Transverse colon (tissue), 4 donors: Measurements from ENCODE around the gene ARHGAP22. TPM values are rescaled to one million over a fixed set of nuclear protein-coding genes. Genes with fewer than 3 reads are reported as not detected.

Experiments used
- DNase-seq: peaks from one replicate; pipeline ENCODE4 v3.0.0-alpha.2; 2019
- H3K27ac ChIP-seq, 4 donors: fragments of 200-600 bp; sonication (generic); 2 replicates each; pipeline ENCODE4 v1.5.1; 2016 to 2018; ENCODE audit warnings: inconsistent platforms in 4 of 4
- H3K27me3 ChIP-seq: fragments of 200-600 bp; sonication (generic); 2 replicates; pipeline ENCODE4 v1.5.1; 2017; ENCODE audit warnings: inconsistent platforms
- H3K36me3 ChIP-seq, 4 donors: fragments of 200-600 bp; sonication (generic); 2 replicates each; pipeline ENCODE4 v1.5.1; 2017 to 2019; ENCODE audit warnings: inconsistent platforms in 4 of 4
- H3K4me1 ChIP-seq, 4 donors: fragments of 200-600 bp; sonication (generic); 2 replicates each; pipeline ENCODE4 v1.5.1; 2017 to 2020; ENCODE audit warnings: inconsistent platforms in 4 of 4
- H3K4me3 ChIP-seq, 4 donors: fragments of 200-600 bp; sonication (generic); 1 replicate in 1 of 4; 2 replicates in 3 of 4; pipeline versions ENCODE4 v1.5.1 to v1.6.1; 2017 to 2019; ENCODE audit warnings: inconsistent platforms in 4 of 4
- H3K9me3 ChIP-seq, 2 donors: fragments of 200-600 bp; sonication (generic); 2 replicates each; pipeline ENCODE4 v1.5.1; 2017 to 2019; ENCODE audit warnings: inconsistent platforms in 2 of 2
- EP300 ChIP-seq: sonication (generic); formaldehyde crosslinking; IDR thresholded peaks from one replicate; pipeline ENCODE4 v1.6.1; 2017; ENCODE audit warnings: antibody characterized with exemption, low read depth
- POLR2A ChIP-seq: fragments of 450-650 bp; IDR thresholded peaks from one replicate; pipeline ENCODE4 v1.6.1; 2016; ENCODE audit warnings: antibody characterized with exemption, mild to moderate bottlenecking, moderate library complexity
- POLR2AphosphoS5 ChIP-seq, 3 donors: sonication (generic); formaldehyde crosslinking; IDR thresholded peaks; one replicate each; pipeline ENCODE4 v1.6.1; 2016; ENCODE audit warnings: antibody characterized with exemption in 3 of 3
- WGBS, 2 donors: methylation state at CpG; one replicate each; pipeline ENCODE4 v1.1.5; 2018; ENCODE audit warnings: low coverage in 1 of 2; 5-methylcytosine and 5-hydroxymethylcytosine counted together
- in situ Hi-C, 4 donors: fragments of 200-750 bp; cut with MboI; loops; one replicate each; pipeline versions ENCODE4 v1.15.0 to v1.15.1; 2017; ENCODE audit warnings: low sequenced_read_pairs in 3 of 4, low pct_ligation_motif_present in 1 of 4, low pct_unique_long_range_greater_than_20kb in 1 of 4
- intact Hi-C: fragments of 100-400 bp; cut with DNase I; formaldehyde crosslinking; loops from one replicate; pipeline ENCODE4 v1.15.1; 2023; ENCODE audit warnings: low total_unique reads
- total RNA-seq, 4 donors: library from RNA; depleted of rRNA; stranded (reverse); fragments of >200 nt; gene quantifications; one replicate each; pipeline ENCODE4 v1.1.0, GENCODE V29; 2016
- TF ChIP-seq, protein P1 (sequence below), 5 experiments: fragments of 200-600 bp in 3 of 5; fragments of 450-650 bp in 2 of 5; sonication (generic) in 3 of 5; IDR thresholded peaks; 1 replicate in 2 of 5; 2 replicates in 3 of 5; pipeline ENCODE4 v1.5.1; 2016 to 2017; ENCODE audit warnings: antibody characterized with exemption in 5 of 5, inconsistent platforms in 3 of 5, mild to moderate bottlenecking in 2 of 5, moderate library complexity in 1 of 5

ARHGAP22 gene
- total RNA-seq, 4 donors from 2014 or later, result 1.4 to 3.4 (median 1.7) TPM; not detected in 1

DNA sequence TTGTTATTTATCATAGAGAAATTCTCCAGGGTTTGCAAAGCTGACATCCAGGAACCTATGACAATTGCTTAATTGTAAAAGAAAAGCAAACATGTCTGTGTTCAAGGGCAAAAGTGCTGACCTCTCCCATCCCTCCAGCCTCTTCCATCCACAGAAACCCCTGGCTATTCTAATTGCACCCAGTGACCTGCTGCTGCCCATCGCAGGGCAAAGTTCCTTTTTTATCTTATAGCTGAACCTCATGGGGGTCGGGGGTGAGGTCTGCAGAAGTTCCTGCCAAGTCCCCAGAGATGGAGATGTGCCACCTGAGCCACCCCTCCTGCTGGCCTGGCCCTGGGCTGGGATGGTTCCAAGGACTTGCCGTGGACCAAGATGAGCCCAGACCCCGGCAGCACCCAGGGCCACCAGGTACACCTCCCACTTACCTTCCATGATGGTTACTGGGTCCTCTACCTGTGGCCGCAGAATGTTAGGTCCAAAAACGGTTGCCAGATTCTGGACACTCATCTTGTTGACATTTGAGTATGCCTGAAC is 151.9 kb downstream of the ARHGAP22 start:
- TF ChIP-seq POLR2A, result no peak
- no peak for TF ChIP-seq POLR2AphosphoS5 (IDR thresholded peaks at IDR 0.05)
- no peak for TF ChIP-seq EP300
- TF ChIP-seq, protein P1, sequence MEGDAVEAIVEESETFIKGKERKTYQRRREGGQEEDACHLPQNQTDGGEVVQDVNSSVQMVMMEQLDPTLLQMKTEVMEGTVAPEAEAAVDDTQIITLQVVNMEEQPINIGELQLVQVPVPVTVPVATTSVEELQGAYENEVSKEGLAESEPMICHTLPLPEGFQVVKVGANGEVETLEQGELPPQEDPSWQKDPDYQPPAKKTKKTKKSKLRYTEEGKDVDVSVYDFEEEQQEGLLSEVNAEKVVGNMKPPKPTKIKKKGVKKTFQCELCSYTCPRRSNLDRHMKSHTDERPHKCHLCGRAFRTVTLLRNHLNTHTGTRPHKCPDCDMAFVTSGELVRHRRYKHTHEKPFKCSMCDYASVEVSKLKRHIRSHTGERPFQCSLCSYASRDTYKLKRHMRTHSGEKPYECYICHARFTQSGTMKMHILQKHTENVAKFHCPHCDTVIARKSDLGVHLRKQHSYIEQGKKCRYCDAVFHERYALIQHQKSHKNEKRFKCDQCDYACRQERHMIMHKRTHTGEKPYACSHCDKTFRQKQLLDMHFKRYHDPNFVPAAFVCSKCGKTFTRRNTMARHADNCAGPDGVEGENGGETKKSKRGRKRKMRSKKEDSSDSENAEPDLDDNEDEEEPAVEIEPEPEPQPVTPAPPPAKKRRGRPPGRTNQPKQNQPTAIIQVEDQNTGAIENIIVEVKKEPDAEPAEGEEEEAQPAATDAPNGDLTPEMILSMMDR (IDR thresholded peaks at IDR 0.05), result no peak
- DNase-seq, result no peak
- in situ Hi-C loops (no loop called here), intact Hi-C loops (no loop called here)
- Histone ChIP-seq H3K4me1 (peaks cover 0 to 9% (median 0%) of the 10 kb centered on the region in 4 donors), H3K36me3 (no peaks in the 10 kb centered on the region), H3K4me3 (no peak overlapping the region), H3K27me3 (no peaks in the 10 kb centered on the region), H3K9me3 (no peaks in the 10 kb centered on the region), H3K27ac (no peak overlapping the region)
- WGBS, 2 donors, result 80% methylated on average over 6 of the region's 6 CpGs; no CpG with 5 or more reads in 1 of the 2 donors

GRCh38 chr10:48451969-48452878 is 152.6 kb downstream of the ARHGAP22 start:
- Histone ChIP-seq H3K36me3 (no peaks in the 10 kb centered on the region), H3K27me3 (no peaks in the 10 kb centered on the region), H3K27ac (no peak overlapping the region), H3K4me1 (peaks cover 0 to 9% (median 0%) of the 10 kb centered on the region in 4 donors), H3K9me3 (no peaks in the 10 kb centered on the region), H3K4me3 (no peak overlapping the region)
- in situ Hi-C loops, result no loop called here
- intact Hi-C loops, result no loop called here
- DNase-seq, result no peak
- TF ChIP-seq EP300 (no peak), POLR2AphosphoS5 (IDR thresholded peaks at IDR 0.05) (no peak), POLR2A (no peak)
- TF ChIP-seq, protein P1 (IDR thresholded peaks at IDR 0.05), result no peak
- WGBS, 2 donors, result 89 to 94% methylated on average over 3 to 13 of the region's 15 CpGs

GRCh38 chr10:48450741-48451466 is 154.0 kb downstream of the ARHGAP22 start:
- Histone ChIP-seq H3K9me3 (no peaks in the 10 kb centered on the region), H3K27ac (no peak overlapping the region), H3K4me1 (no peaks in the 10 kb centered on the region), H3K36me3 (no peaks in the 10 kb centered on the region), H3K4me3 (no peak overlapping the region), H3K27me3 (no peaks in the 10 kb centered on the region)
- 91 to 100% methylated on average over 1 to 31 of the region's 43 CpGs for WGBS, 2 donors
- no peak for DNase-seq
- in situ Hi-C loops, result no loop called here
- TF ChIP-seq EP300 (no peak), POLR2AphosphoS5 (IDR thresholded peaks at IDR 0.05) (no peak), POLR2A (no peak)
- TF ChIP-seq, protein P1 (IDR thresholded peaks at IDR 0.05), result no peak
- intact Hi-C loops, result no loop called here

GRCh38 chr10:48450233-48450740 is 154.6 kb downstream of the ARHGAP22 start:
- intact Hi-C loops, result no loop called here
- Histone ChIP-seq H3K36me3 (no peaks in the 10 kb centered on the region), H3K4me3 (no peak overlapping the region), H3K9me3 (no peaks in the 10 kb centered on the region), H3K27ac (no peak overlapping the region), H3K27me3 (no peaks in the 10 kb centered on the region), H3K4me1 (no peaks in the 10 kb centered on the region)
- TF ChIP-seq EP300 (no peak), POLR2AphosphoS5 (IDR thresholded peaks at IDR 0.05) (no peak), POLR2A (no peak)
- TF ChIP-seq, protein P1 (IDR thresholded peaks at IDR 0.05), result no peak
- in situ Hi-C loops, result no loop called here
- WGBS, 2 donors, result 95% methylated on average over 31 of the region's 49 CpGs; no CpG with 5 or more reads in 1 of the 2 donors
- no peak for DNase-seq
